K562 (cell line): ENCODE results near the gene NLRP7. TPM values are rescaled to one million over a fixed set of nuclear protein-coding genes. Genes with fewer than 3 reads are reported as not detected.

Source experiments
- HDAC3 ChIP-seq: fragments of 450-650 bp; IDR thresholded peaks from 2 replicates; pipeline ENCODE4 v1.6.1; 2018; ENCODE audit warnings: borderline replicate concordance, mild to moderate bottlenecking, moderate library complexity; ENCODE audit not compliant: partially characterized antibody
- MAFF ChIP-seq: IDR thresholded peaks from 2 replicates; pipeline ENCODE4 v1.6.1; 2012; ENCODE audit warnings: low read length, improper control_type of control experiment
- MTA3 ChIP-seq: fragments of 450-650 bp; formaldehyde crosslinking; IDR thresholded peaks from 2 replicates; pipeline ENCODE4 v1.6.1; 2017; ENCODE audit warnings: mild to moderate bottlenecking, borderline replicate concordance
- PRMT5 ChIP-seq: sonication (generic); formaldehyde crosslinking; IDR thresholded peaks from 2 replicates; pipeline ENCODE4 v1.5.0; 2020; ENCODE audit warnings: missing genetic modification reagents
- RNF2 ChIP-seq: sonication (generic); IDR thresholded peaks from 2 replicates; pipeline ENCODE4 v1.6.1; 2016
- SETDB1 ChIP-seq: IDR thresholded peaks from one replicate; pipeline ENCODE4 v1.6.1; 2012; ENCODE audit warnings: low read length, control low read depth, inconsistent platforms
- ZBTB1 ChIP-seq: sonication (generic); formaldehyde crosslinking; IDR thresholded peaks from 2 replicates; pipeline ENCODE4 v1.8.1; 2023; ENCODE audit warnings: missing genetic modification reagents, low read depth, mild to moderate bottlenecking, borderline replicate concordance
- ZNF431 ChIP-seq: sonication (generic); formaldehyde crosslinking; IDR thresholded peaks from 2 replicates; pipeline ENCODE4 v1.8.0; 2022; ENCODE audit warnings: mild to moderate bottlenecking, missing genetic modification reagents
- ZNF77 ChIP-seq: fragments of 250-450 bp; sonication (Bioruptor Pico); IDR thresholded peaks from 2 replicates; pipeline ENCODE4 v1.5.0; 2020
- ZNF785 ChIP-seq: fragments of 250-450 bp; sonication (Bioruptor Pico); IDR thresholded peaks from 2 replicates; pipeline ENCODE4 v1.4.0; 2020; ENCODE audit warnings: mild to moderate bottlenecking
- ZSCAN29 ChIP-seq: fragments of 450-650 bp; IDR thresholded peaks from 2 replicates; pipeline ENCODE4 v1.6.1; 2017
- polyA plus RNA-seq, 8 experiments: library from polyadenylated mRNA; depleted of rRNA in 4 of 8; stranded (reverse) in 5 of 8; unstranded in 3 of 8; fragments of >200 nt; fragmentation: Nextera tagmentation in 2 of 8; fragmentation: Illumina TruSeq in 1 of 8; extraction: Ambion mirVana in 2 of 8; extraction: Trizol in 1 of 8; gene quantifications; 2 replicates each; pipeline versions ENCODE4 v1.2.1 to v1.2.3, GENCODE V29; 2011 to 2014; ENCODE audit warnings: inconsistent platforms in 1 of 8, missing spikeins in 1 of 8
- total RNA-seq, 7 experiments: library from RNA; depleted of rRNA in 6 of 7; stranded (reverse); fragments of >200 nt in 6 of 7; fragmentation: Illumina TruSeq in 2 of 7; extraction: Trizol in 2 of 7; gene quantifications; 2 replicates each; pipeline versions ENCODE4 v1.2.1 to v1.2.3, GENCODE V29; 2011 to 2021; ENCODE audit warnings: low replicate concordance in 1 of 7
- TF ChIP-seq, protein P1 (sequence below): fragments of 250-450 bp; sonication (Bioruptor Pico); IDR thresholded peaks from 2 replicates; pipeline ENCODE4 v1.8.0; 2022; ENCODE audit warnings: inconsistent platforms
- TF ChIP-seq, protein P2 (sequence below): fragments of 450-650 bp; formaldehyde crosslinking; IDR thresholded peaks from 2 replicates; pipeline ENCODE4 v1.4.0; 2020; ENCODE audit warnings: mild to moderate bottlenecking, moderate library complexity
- TF ChIP-seq, protein P3 (sequence below): fragments of 450-650 bp; IDR thresholded peaks from 2 replicates; pipeline ENCODE4 v1.6.1; 2016

The NLRP7 gene
- total and polyA plus RNA-seq, 9 of the 15 experiments (the other 6 are each of a cell fraction or from before 2014, with no cell fraction given), result 0.03 to 0.22 (median 0.09) TPM; not detected in 3

DNA sequence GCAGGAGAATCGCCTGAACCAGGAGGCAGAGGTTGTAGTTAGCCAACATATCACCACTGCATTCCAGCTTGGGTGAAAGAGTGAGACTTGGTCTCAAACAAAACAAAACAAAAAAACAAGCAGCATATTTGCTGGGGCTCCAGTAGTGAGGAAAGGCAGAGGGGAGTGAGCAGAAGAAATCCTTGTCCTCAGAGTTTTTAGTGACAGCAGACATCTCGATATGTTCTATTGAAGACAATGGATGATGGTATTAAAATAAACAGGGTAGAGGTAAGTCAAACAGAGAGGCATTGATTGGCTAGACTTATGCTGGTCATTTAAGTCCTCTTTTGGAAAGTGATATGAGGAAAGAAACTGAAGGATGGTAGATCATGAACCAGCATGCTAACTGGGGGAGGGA, 19.0 kb downstream of the NLRP7 start (continued):
- TF ChIP-seq, protein P1, sequence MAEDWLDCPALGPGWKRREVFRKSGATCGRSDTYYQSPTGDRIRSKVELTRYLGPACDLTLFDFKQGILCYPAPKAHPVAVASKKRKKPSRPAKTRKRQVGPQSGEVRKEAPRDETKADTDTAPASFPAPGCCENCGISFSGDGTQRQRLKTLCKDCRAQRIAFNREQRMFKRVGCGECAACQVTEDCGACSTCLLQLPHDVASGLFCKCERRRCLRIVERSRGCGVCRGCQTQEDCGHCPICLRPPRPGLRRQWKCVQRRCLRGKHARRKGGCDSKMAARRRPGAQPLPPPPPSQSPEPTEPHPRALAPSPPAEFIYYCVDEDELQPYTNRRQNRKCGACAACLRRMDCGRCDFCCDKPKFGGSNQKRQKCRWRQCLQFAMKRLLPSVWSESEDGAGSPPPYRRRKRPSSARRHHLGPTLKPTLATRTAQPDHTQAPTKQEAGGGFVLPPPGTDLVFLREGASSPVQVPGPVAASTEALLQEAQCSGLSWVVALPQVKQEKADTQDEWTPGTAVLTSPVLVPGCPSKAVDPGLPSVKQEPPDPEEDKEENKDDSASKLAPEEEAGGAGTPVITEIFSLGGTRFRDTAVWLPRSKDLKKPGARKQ (CRISPR knock-in tag), result no peak
- TF ChIP-seq RNF2 (no peak), MAFF (no peak), HDAC3 (no peak), ZNF431 (no peak), MTA3 (peak; percentile 39; the same call in 1 of the 2 replicates), ZSCAN29 (no peak), ZNF77 (CRISPR knock-in tag) (no peak), ZBTB1 (no peak), SETDB1 (no peak), PRMT5 (CRISPR knock-in tag) (no peak), ZNF785 (no peak)
- TF ChIP-seq, protein P2, sequence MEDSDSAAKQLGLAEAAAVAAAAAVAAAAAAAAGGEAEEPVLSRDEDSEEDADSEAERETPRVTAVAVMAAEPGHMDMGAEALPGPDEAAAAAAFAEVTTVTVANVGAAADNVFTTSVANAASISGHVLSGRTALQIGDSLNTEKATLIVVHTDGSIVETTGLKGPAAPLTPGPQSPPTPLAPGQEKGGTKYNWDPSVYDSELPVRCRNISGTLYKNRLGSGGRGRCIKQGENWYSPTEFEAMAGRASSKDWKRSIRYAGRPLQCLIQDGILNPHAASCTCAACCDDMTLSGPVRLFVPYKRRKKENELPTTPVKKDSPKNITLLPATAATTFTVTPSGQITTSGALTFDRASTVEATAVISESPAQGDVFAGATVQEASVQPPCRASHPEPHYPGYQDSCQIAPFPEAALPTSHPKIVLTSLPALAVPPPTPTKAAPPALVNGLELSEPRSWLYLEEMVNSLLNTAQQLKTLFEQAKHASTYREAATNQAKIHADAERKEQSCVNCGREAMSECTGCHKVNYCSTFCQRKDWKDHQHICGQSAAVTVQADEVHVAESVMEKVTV (CRISPR knock-in tag), result no peak
- TF ChIP-seq, protein P3, sequence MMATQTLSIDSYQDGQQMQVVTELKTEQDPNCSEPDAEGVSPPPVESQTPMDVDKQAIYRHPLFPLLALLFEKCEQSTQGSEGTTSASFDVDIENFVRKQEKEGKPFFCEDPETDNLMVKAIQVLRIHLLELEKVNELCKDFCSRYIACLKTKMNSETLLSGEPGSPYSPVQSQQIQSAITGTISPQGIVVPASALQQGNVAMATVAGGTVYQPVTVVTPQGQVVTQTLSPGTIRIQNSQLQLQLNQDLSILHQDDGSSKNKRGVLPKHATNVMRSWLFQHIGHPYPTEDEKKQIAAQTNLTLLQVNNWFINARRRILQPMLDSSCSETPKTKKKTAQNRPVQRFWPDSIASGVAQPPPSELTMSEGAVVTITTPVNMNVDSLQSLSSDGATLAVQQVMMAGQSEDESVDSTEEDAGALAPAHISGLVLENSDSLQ, result peak; percentile 17; the same call in 1 of the 2 replicates
- TF ChIP-seq, all 486 proteins: peak for 13
